ENCODE results near the gene FLOT2.
"Not testable (repeated sequence)": the region's sequence is repeated elsewhere in the genome, so short reads cannot be mapped to it uniquely, and the experiment has no call there.

FLOT2 gene

DNA sequence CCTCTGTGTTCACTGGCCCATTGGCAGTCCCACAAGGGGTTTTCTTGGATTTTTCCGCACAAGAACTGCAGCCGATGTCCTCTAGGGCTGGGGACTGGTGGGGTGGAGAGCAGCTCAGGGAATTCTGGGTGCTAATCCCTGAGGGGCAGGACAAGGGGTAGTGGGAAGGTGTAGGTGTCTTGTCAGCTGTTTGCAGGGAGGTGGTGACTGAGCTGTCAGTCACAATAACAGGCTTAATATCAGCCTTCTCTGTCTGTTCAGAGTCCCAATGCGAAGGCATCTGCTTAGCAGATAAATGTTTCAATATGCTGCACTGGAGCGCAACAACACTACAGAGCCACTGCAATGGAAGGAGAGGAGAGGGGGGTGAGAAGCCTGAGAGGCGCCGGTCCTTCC lies 15.4 kb upstream of the FLOT2 start:
- no peak for DNase-seq

DNA sequence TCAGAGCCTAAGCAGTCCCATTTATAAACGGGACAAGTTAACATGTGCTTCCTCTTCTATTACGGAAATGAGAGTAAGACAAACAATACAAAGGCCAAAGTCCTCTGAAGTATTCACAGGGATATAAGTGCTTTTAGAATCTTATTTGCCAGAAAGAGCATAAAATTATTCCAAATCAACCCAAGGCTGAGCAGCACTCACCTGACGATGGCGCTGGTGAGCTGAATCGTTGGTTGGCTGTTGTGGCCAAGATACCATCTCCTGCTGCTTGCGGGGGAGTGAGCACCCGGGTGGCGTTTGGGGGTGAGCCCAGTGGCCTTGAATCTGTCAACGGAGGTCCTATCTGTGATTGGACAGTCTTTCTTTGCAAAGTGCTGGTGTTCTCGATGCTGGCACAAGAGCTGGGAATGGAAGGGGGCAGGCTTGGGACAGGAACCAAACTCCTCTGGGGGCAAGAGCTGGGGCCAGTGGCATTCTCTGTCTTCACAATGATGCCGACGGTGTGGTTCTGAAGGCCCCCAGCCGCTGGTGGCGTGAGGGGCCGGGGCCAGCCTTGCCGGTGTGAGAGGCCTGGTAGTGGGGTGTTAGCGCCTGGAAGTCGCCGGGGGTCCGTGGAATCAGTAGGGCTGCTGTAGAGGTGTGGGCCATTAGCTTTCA lies 14.9 kb upstream of the FLOT2 start:
- no peak for DNase-seq

DNA sequence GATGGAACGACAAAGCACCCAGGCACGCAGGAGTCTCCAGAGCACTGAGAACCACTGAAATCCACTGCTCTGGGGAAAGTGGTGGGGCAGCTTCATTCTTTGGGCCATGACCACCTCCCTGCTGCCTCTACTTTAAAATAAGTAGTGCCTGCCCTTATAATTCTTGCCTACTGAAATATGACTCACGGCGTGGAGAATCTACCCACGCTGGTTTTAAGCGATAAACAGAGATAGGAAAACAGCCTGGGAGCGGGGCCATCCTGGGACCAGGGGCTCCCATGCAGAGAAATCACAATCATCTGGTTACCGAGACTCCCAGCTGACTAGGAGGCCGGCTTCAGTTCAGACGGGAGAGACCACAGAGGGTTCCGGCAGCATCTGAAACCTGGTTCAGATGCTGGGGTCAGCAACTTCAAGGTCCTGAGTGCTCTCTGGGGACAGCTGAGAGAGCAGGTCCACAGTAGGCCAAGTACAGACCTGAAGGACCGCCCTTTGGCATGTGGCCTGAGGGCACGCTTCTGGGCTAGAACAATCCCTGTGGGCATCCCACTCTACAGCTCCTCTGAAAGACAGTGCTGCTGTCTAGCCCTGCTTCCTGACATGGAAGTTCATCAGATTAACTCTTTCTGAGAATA lies 14.0 kb upstream of the FLOT2 start:
- no peak for DNase-seq

DNA sequence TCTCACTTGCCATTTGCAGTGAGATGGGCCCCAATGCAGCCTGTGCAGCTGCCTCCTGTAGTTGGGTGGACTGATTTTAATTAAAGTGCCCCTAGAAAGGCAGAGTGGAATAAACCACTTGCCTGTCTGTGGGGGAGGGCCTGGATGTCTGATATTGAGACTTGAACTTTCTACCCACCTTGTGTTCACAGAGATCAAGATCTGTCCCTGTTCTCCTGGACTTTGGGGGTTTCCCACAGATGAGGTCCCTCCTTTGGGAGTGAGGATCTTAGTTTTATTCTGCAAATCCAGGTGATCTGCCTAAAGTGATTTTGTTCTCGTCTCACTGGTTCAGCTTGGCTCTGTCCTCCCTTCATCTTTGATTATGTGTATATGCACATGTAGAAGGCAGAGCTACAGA lies 13.0 kb upstream of the FLOT2 start:
- DNase-seq = no peak

DNA sequence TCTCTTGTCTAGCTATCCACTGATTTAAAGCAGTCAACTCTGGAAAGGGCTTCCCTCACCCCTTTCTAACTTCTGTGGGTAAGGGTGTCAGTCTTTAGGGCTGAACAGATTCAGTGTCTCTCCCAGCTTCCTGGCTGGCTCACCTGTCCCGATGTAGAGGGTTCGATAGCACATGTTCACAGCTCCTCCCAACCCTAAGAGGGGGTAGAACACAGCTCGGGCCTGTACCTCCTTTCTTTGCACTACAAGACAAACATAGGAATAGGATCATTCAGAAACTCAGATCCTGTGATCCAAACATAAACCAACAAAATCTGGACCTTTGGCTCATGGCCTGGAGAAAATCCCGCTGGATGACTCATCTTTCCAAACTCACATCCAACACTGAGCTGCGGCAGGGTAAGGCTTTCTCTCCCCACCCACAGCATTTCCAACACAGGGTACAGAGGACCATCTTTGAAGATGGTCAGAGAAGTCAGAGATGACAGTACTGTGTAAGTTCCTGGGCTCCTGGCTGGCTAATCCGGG lies 11.2 kb upstream of the FLOT2 start:
- DNase-seq = no peak

DNA sequence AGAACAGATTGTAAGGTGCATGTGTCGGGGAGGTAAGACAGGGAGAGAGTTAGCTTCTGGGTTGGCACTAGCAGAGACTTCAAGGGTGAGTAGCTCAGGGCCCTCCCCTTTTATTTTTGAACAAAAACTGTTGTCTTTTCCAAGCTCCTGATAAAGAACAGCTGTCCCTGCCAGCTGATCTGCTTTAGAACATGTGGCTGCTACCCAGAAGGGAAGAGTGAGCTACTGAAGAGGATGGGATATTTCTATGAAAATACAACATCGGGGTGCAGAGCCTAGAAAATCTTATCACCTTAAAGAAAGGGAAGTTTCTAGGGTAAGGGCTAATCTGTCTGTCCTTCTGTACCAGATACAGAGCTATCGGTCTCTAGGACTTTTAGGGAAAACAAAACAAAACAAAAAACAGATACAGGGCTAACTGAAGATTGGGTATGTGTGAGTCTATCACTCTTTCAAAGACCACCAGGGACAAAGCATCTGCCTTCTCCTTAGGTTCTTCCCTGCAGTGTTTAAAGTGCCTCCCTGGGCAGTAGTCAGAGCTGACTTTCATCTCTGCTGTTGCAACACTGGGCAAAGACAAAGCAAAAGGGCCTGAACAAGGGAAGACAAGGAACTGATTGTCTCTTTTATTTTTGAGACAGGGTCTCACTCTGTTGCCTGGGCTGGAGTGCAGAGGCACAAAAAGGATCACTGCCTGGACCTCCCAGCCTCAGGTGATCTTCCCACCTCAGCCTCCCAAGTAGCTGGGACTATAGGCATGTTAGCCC lies 10.4 kb upstream of the FLOT2 start:
- no peak for DNase-seq

DNA sequence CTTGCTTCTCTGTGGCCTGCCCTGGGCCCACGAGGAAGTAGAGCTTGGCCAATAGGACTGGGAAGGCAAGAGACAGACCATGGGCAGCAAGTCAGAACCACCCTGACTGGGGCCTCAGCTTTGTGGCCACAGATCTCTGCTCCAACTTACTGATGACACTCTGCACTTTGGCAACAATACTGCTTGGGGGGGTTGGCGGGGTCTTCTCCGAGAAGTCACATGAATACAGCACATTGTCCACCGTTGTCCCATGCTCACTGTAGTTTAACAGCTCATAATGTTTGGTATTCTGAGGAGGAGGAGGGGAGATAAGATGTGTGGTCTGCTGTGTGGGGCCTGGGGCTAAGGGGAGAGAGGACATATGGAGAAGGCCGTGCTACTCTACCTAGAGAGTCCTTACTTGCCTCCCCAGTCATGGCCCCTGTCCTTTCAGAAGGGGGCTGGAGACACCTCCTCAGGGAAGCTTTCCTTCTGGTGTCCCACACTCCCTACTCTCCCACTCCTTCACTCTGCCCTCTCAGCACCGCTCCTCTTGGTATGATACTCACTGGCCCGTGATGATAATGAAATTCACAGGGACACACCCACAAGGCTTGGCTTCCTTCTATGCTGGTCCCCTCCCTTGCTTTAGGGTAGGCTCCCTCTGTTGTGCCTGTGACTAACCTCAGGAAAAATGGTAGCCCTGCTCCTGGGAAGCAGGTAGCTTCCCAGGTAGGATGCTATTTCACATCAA lies 9.3 kb upstream of the FLOT2 start:
- no peak for DNase-seq

DNA sequence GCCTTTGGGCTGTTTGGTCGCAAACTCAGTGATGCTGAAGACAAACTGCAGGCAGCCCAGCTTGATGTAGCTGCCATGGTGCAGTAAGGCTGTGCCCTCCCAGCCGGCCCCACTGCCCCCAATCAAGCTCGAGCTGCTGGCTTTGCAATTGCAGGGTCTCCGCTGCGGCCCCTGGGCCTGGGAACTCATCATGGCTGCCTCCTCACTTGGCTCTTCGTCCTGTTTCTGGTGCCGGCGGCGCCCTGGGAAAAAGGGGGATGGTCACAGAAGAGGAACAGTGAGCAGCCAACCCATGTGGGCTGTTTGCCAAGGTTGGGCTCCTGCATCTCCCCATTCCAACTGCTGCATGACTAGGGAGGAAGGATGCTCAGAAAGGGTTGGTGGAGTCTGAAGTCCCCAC lies 8.7 kb upstream of the FLOT2 start:
- no peak for DNase-seq

DNA sequence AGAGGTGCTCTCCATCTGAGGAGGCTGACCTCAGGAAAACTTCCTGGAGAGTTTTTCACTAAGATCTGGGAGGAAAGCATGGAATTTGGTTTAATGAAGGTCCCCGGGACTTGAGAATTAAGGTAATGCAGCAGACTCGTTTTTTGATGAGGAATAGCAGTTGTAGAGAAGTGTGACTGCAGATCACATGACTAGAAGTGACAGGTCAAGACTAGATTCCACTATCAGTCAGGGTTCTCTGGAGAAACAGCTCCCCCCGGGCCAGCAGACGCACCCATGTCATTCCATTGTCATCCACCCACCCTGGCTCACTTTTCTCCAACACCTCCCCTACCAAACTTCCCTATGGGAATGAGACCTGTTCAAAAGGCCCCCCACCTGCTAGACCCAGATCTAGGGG lies 7.3 kb upstream of the FLOT2 start:
- DNase-seq = no peak

DNA sequence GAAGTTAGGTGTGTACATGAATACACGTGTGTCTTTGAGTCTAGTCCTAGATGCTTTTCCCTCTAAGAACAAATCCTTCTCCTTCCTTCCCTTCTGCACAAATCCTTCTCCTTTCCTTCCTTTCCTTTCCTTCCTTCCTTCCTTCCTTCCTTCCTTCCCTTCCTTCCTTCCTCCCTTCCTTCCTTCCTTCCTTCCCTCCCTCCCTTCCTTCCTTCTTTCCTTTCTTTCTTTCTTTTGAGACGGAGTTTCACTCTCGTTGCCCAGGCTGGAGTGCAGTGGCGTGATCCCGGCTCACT lies 6.0 kb upstream of the FLOT2 start:
- not testable (repeated sequence) for DNase-seq

DNA sequence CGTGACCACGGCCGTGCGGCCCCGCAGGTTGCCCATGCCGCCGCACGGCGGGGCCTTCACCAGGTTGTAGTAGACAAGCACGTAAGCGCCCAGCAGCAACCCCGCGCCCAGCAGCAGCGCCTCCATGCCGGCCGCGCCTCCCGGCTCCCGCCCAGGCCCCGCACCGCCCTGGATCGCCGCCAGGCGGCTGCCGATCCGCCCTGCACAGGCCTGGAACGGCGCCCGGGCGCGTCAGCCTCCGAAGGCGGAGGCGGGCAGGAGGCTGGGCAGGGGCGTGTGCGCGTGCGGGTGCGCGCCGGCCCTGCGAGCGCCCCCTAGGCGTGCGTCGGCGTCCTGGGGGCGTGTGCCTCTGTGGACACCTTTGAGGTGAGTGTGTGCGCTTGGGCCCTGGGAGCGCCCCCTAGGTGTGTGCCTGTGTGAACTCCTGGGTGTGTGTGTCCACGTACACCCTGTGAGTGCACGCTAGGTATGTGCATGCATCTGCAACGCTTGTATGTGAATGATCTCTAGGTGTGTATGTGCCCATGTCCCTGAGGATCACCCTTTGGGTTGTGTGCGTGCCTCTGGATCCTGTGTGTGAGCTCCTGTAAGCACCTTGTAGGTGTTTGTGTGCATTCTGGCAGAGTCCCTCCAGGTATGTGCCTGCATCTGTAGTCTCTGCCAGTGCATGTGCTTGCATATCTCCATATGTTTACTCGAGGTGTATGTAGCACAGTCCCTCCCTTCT lies 5.4 kb upstream of the FLOT2 start, which contains the start of gene DHRS13:
TSS of gene DHRS13 (minus strand) at position 261 of the 727 bp plus-strand sequence. CDS start at position 126, 135 bp downstream.
- DNase-seq = peak; percentile 96

DNA sequence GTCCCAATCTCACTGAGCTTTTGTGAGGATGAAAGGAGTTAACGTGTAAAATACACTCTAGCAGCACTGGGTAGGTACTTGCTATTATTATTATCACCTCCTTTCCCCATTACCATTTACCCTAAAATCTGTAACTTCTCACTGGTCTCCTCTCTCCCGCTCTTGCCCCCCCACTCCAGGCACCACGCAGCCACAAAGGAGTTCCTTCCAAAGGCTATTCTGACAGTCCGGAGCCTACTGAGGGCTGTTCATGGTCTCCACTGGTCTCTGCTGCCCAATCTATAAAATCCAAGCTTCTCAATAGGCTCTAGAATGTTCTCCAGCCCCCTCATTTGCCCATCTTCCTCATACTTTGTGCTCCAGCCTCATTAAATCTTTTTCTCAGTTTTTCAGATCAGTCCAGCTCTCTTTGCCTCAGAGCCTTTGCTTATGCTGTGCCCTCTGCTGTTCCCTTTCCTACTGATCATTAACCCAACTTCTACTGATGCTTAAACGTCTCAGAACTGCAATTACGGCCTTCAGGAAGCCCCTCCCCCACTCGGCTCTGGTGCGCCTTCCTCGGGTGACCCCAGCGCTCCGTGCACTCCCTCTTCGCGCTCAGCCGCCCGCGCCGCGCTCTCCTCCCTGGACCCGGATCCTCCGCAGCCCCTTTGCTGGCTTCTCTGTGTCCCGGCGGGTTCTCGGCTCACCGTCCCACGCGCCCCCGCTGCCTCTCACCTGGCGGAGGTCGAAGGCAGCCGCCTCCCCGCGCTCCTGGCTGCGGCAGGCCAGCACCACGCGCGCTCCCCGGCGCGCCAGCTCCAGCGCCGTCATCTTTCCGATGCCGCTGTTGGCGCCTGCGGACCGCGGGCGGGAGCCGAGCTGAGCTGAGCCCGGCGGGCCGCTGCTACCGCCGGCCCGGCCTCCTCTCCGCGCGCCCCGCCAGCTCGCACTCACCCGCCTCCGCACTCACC lies 4.6 kb upstream of the FLOT2 start:
- DNase-seq = peak; percentile 68

DNA sequence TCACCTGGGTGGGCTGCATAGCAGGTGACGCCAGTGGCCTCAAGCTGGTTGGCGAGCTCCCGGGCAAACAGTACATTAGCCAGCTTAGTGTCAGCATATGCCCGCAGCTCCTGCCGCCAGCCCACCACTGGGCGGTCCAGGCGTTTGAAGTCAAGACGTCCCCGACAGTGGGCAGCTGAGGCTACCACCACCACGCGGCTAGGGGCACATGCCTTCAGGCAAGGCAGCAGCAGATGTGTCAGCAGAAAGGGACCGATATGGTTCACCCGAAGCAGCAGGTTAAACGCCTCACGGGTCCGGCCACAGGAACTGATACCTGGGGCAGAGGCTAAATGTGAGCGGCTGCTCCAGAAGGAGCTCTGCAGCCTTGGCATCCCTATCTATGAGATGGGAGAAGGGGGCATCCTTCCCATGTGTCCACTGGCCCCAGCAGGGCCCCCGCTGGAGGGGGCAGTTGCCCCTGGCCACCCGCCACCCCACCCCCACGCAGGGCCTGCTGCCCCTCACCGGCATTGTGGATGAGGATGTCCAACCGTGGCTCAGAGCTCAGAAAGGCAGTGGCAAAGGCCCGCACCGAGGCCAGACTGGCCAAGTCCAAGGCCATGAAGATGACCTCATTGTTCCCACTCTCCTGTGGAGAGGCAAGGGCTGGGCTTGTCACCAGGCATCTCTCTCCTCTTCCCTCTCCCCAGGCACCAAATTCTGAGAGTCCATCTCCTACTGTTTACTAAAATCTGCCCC lies 3.6 kb upstream of the FLOT2 start:
- DNase-seq = no peak

DNA sequence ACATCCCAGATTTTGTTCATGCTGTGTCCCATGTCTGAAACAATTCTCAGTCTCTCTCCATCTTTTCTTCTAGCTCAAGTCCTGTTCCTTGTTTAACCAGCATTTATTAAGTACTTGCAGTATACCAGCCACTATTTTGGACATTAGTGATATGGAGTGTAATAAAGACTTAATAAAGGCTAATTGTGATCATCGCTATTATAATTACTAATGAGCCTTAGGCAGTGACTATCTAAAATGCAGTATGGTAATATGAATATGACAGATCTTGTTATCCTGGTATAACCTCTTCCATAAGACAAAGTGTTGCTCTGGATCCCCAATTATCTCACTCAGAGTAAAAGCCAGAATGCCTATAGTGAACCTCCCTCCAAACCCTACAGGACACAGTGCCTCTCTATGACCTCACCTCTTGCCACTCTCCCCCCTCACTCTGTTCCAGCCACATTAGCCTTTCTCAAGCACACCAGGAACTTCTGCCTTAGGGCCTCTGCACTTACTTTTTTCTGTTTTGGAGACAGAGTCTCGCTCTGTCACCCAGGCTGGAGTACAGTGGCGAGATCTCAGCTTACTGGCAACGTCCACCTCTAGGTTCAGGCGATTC lies 1.8 kb upstream of the FLOT2 start:
- DNase-seq = no peak

DNA sequence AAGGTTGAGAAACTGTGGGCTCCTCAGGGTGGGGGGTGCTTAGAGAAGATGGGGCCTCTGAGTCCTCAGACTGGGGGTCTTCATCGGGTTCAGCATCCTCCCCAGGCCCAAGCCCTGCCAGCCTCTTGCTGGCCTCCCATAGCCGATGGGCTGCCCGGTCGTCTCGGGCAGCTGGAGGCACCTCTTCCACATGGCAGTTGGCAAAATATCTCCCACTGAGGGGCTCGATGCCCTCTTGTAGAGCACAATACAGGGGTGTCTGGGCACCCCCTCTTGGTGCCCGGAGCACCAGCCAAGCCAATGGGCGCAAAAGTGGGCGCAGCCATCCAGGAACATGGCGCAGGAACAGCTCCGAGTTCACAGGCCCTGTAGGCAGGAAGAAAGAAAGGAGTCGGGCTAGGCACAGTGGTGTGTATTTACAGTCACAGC lies 1.0 kb upstream of the FLOT2 start:
- no peak for DNase-seq

DNA sequence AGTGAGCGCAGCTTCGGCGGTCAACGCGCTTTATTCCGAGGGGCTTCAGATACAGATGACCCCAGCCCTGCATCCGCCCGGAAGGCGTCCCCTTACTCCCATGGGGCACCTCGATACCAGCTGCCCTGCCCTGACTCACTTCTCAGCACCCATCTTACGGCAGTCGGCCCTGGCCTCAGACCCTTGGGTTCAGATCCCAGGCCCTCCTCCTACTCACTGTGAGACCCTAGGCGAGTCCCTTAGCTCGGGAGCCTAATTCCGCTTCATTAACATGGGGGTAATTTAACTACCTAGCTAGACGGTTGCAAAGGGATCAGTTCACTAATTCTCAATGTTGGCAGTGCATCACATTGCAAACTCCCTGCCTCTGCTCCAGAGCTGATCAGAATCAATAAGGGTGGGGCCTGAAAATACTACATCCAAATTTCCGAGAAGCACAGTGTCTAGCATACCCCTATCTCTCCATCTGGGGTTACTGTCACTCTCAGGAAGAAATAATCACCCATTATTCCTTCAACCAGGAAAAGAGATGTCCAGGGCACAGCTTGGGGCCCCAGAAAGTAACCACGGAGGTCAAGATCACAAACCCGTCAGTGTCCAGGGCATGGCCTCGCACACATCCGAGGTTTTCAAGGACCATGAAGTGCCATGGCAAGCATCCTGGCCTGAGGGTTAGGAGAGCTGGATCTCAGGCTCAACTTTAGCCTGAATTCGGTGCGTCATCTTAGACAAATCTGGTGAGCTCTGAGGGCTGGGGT lies 415 bp upstream of the FLOT2 start:
- DNase-seq = no peak

DNA sequence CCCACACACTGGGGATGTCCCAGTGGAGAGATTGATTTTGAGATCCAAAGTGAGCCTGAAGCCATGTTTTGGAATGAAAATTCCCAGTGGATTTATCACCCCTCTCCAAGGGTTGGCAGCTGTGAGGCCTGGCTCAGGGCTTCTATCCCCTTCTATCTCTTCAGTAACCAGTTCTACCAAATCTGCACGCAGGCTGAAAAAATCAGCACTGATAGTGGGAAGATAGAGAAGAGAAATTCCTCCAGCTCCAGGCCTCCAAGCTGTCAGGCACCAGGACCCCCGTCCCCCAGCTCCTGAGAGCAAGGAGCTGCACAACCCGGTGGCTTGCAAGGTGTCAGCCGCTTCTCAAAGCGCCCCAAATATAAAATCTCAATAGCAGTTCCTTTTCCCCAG lies 1.0 kb downstream of the FLOT2 start:
- no peak for DNase-seq

DNA sequence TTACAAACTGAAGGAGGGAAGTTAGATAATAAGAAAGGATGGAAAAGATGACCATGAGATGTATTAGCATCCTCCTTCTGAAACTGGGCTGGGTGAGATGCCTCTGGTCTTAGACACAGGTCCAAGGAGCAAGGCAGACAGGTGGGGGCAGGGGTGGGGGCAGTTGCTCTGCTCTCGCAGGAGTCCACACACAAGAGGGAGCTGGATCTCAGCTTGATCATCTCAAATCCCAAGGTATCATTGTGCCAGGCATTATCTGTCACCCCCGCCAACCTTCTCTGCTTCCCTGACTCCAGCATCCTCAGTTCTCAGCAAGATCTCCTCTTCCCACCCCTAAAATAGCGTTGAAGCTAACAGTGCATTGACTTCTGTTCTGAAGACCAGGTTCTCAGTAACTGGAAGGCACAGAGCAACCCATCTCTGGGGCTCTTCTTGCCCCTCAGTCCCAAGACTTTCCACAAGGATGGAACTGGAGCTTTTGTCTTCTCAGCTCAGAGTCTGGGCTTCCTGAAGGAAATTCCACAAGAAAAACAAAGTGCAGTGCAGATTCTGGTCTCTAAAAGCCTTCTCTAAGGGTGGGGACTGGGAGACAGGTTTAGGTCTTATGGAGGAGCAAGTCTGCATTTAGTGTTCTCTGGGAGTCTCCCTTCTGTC lies 1.6 kb downstream of the FLOT2 start:
- DNase-seq = no peak

Data from NCI-H2171 (cell line).